ENCODE data around the gene SETD3. TPM values are rescaled to one million over a fixed set of nuclear protein-coding genes. Genes with fewer than 3 reads are reported as not detected.

The SETD3 gene
- total and polyA plus RNA-seq, 10 of the 15 experiments (the other 5 are each of a cell fraction or from before 2014, with no cell fraction given) = 11.3 to 44.2 (median 36.5) TPM

GRCh38 chr14:99363616-99364290 is 116.9 kb downstream of the SETD3 start:
- no peaks in the 10 kb centered on the region for H3K36me3 ChIP-seq (ENCODE audit: control insufficient read depth in 2 of 2, insufficient read depth in 2 of 2, low read length in 1 of 2)
- no peak overlapping the region for H2AFZ ChIP-seq (ENCODE audit: control insufficient read depth, low read depth, low read length)
- H3K27ac ChIP-seq (ENCODE audit: control insufficient read depth, insufficient read depth) = no peak overlapping the region
- BruUV-seq (replicated peaks) = no TSS peak
- FAIRE-seq (no peak), DNase-seq (ENCODE audit: low read depth, low spot score) (no peak), ATAC-seq (no peak)
- ChIA-PET RAD21 (ENCODE audit: unreplicated experiment) (no interaction called here), SMC1A (ENCODE audit: uncharacterized antibody, unreplicated experiment) (no interaction called here), CTCF (interaction anchor here (0.8 to 1.1 kb wide), 2 partner anchors 10 to 25 kb away, joined by 3 to 4 read pairs; no protein-coding TSS in a partner anchor), POLR2A (no interaction called here)
- intact Hi-C loops (cut with micrococcal nuclease; ENCODE audit: unreplicated experiment) (no loop called here), in situ Hi-C loops (cut with MboI) (no loop called here)
- H3K4me3 ChIP-seq = no peak overlapping the region
- no peaks in the 10 kb centered on the region for H4K20me1 ChIP-seq (ENCODE audit: control insufficient read depth, insufficient read depth)
- H3K9me3 ChIP-seq (replicated peaks; ENCODE audit: control insufficient read depth, insufficient read depth, low read length) = no peaks in the 10 kb centered on the region
- H3K79me2 ChIP-seq (ENCODE audit: control insufficient read depth, insufficient read depth, low read length) = no peaks in the 10 kb centered on the region
- no peaks in the 10 kb centered on the region for H3K27me3 ChIP-seq (replicated peaks in 1 of 2; ENCODE audit: control insufficient read depth in 2 of 2, insufficient read depth in 2 of 2, low read length in 1 of 2)
- H3K4me1 ChIP-seq (ENCODE audit: control insufficient read depth, insufficient read depth, low read length) = no peaks in the 10 kb centered on the region
- H3K9ac ChIP-seq (ENCODE audit: control insufficient read depth, insufficient read depth, low read length) = no peak overlapping the region
- WGBS (ENCODE audit: insufficient coverage, insufficient replicate concordance, low lambda C conversion rate, missing lambda C conversion rate) = 51% methylated on average over 16 of the region's 16 CpGs
- no peak overlapping the region for H3K4me2 ChIP-seq (ENCODE audit: control insufficient read depth, insufficient read depth)
- TF ChIP-seq NR2C1 (IDR thresholded peaks at IDR 0.05) (no peak), SMC3 (IDR thresholded peaks at IDR 0.05; ENCODE audit: borderline replicate concordance, low read length) (no peak), NFYA (IDR thresholded peaks at IDR 0.05; ENCODE audit: borderline replicate concordance, low read depth, low read length) (no peak), ZBED1 (IDR thresholded peaks at IDR 0.05; ENCODE audit: borderline replicate concordance) (no peak), MYC (IDR thresholded peaks at IDR 0.05; ENCODE audit: insufficient read depth, insufficient read length, insufficient replicate concordance, low read length, severe bottlenecking) (no peak), ZZZ3 (IDR thresholded peaks at IDR 0.05; ENCODE audit: control insufficient read depth, insufficient read length, low read depth) (no peak), ZNF687 (IDR thresholded peaks at IDR 0.05) (no peak), BCL3 (IDR thresholded peaks at IDR 0.05; ENCODE audit: borderline replicate concordance, insufficient read depth, low read depth, low read length, poor library complexity, severe bottlenecking) (no peak), USF1 (IDR thresholded peaks at IDR 0.05; ENCODE audit: borderline replicate concordance, extremely low read length, insufficient read depth, low read depth, low read length) (no peak), IRF3 (IDR thresholded peaks at IDR 0.05) (no peak), ASH2L (IDR thresholded peaks at IDR 0.05; ENCODE audit: borderline replicate concordance, low read depth) (no peak), HCFC1 (IDR thresholded peaks at IDR 0.05; ENCODE audit: low read length) (no peak), SMAD5 (IDR thresholded peaks at IDR 0.05; ENCODE audit: low read depth) (no peak), SIX5 (IDR thresholded peaks at IDR 0.05; ENCODE audit: low read depth, low read length, severe bottlenecking) (no peak)
- TF ChIP-seq, protein P1, sequence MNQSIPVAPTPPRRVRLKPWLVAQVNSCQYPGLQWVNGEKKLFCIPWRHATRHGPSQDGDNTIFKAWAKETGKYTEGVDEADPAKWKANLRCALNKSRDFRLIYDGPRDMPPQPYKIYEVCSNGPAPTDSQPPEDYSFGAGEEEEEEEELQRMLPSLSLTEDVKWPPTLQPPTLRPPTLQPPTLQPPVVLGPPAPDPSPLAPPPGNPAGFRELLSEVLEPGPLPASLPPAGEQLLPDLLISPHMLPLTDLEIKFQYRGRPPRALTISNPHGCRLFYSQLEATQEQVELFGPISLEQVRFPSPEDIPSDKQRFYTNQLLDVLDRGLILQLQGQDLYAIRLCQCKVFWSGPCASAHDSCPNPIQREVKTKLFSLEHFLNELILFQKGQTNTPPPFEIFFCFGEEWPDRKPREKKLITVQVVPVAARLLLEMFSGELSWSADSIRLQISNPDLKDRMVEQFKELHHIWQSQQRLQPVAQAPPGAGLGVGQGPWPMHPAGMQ (IDR thresholded peaks at IDR 0.05; ENCODE audit: borderline replicate concordance) = no peak

Measured in GM12878 (cell line).